ENCODE results near the gene PRIM2.
"Not testable (repeated sequence)": the region's sequence is repeated elsewhere in the genome, so short reads cannot be mapped to it uniquely, and the experiment has no call there.

The PRIM2 gene

DNA sequence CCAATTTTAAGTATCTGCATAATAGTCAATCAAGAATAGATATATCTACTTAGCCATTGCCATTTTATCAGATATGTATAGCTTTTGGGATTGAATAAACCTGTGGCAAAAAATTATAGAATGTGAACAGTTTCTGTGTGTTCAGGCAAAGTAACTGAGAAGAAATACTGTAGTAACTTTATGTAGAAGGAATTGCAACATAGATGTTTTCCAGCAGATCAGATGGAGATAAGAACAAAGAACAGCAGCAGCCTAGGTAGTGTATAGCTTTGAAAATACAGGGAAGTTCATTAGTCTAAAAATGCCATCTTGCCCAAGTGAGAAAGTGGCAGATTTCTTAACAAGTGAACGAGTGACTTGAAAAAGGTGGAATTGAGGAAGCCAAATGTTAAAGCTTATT is 197.7 kb downstream of the PRIM2 start:
- not testable (repeated sequence) for H3K4me3 Mint-ChIP-seq; H3K27ac Mint-ChIP-seq; H3K27me3 Mint-ChIP-seq; H3K36me3 Mint-ChIP-seq (ENCODE audit: low read depth); DNase-seq; H3K4me1 Mint-ChIP-seq (ENCODE audit: low read depth); H3K9me3 Mint-ChIP-seq

- not testable (repeated sequence) for H3K4me3 Mint-ChIP-seq; H3K4me1 Mint-ChIP-seq (ENCODE audit: low read depth); H3K36me3 Mint-ChIP-seq (ENCODE audit: low read depth); H3K9me3 Mint-ChIP-seq; H3K27me3 Mint-ChIP-seq; DNase-seq; H3K27ac Mint-ChIP-seq
Measured at GRCh38 chr6:57515845-57516244, 198.4 kb downstream of the PRIM2 start.

DNA sequence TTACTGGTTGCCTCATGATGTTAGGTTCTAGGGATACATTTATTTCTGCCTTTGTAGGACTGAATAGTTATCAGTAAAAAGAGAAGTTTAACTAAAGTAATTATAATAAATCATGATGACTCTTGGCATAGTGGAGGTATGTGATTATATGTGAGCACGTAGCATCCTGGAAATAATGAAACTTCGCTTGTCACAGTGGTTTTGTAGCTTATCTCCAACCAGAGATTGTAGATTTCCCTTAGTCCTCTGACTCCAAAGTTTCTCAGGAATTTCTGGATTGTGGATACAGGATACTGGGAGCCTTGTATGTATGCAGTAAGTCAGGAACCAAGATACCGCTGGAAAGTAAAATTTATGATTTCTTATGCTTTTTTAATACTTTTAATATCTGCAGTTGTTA is 199.3 kb downstream of the PRIM2 start:
- H3K4me1 Mint-ChIP-seq (ENCODE audit: low read depth); H3K9me3 Mint-ChIP-seq: not testable (repeated sequence)

GRCh38 chr6:57519198-57519597 is 201.8 kb downstream of the PRIM2 start:
- not testable (repeated sequence) for H3K9me3 Mint-ChIP-seq; H3K4me3 Mint-ChIP-seq; DNase-seq; H3K27me3 Mint-ChIP-seq; H3K4me1 Mint-ChIP-seq (ENCODE audit: low read depth); H3K36me3 Mint-ChIP-seq (ENCODE audit: low read depth); H3K27ac Mint-ChIP-seq

More for the DNA sequence above, 199.3 kb downstream of the PRIM2 start:
- H3K27me3 Mint-ChIP-seq; H3K27ac Mint-ChIP-seq; DNase-seq; H3K4me3 Mint-ChIP-seq; H3K36me3 Mint-ChIP-seq (ENCODE audit: low read depth): not testable (repeated sequence)

DNA sequence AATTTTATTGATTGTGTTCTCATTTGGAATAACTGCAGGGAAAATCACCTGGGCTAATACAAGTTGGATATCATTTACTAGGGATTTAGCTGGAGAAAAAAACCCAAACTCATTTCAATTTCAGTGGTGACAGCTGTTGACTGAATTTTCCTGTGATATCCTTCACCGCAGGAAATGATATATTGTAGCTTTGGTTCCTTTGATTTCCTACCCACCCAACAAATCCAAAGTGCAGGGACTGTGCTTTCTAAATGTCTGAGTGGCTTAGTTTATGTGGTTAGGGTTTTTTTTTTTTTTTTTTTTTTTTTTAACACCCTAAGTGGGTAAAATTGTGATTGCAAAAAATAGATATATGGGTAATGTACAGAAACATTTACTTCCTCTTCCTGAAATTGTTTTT is 203.7 kb downstream of the PRIM2 start:
- DNase-seq; H3K36me3 Mint-ChIP-seq (ENCODE audit: low read depth); H3K27ac Mint-ChIP-seq; H3K9me3 Mint-ChIP-seq; H3K4me3 Mint-ChIP-seq; H3K27me3 Mint-ChIP-seq; H3K4me1 Mint-ChIP-seq (ENCODE audit: low read depth): not testable (repeated sequence)

DNA sequence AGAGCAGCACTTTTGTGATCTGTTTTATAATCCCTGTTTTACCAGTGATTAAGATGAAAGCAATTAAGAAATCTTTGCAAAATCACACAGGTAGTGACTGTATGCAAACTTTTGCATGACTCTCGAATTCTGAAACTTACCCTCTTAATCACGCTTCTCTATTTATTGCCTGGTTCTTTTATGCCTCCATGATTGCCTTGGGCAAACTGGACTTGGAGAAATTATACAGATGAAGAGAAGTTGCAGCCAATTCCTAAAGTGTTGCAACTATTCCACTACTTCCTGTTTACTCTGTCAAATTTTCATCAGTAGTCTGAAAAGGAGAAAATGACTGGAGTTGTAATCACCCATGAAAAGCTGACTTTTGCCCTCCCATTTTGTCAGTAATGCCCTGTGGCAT is 205.8 kb downstream of the PRIM2 start:
- not testable (repeated sequence) for H3K36me3 Mint-ChIP-seq (ENCODE audit: low read depth); H3K9me3 Mint-ChIP-seq; H3K27me3 Mint-ChIP-seq; H3K27ac Mint-ChIP-seq; DNase-seq; H3K4me3 Mint-ChIP-seq; H3K4me1 Mint-ChIP-seq (ENCODE audit: low read depth)

DNA sequence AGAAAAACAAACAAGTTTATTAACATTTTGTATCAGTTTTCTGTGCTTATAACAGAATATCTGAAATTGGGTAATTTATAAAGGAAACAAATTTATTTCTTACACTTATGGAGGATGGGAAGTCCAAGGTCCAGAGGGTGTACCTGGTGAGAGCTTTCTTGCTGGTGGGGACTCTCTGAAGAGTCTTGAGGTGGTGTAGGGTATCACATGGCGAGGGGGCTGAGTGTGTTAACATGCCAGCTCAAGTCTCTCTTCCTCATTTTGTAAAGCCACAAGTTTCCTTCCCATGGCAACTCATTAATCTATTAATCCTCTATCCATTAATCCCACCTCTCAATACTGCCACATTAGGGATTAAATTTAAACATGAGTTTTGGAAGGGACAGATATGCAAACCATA is 212.3 kb downstream of the PRIM2 start:
- H3K27ac Mint-ChIP-seq, result not testable (repeated sequence)

DNA sequence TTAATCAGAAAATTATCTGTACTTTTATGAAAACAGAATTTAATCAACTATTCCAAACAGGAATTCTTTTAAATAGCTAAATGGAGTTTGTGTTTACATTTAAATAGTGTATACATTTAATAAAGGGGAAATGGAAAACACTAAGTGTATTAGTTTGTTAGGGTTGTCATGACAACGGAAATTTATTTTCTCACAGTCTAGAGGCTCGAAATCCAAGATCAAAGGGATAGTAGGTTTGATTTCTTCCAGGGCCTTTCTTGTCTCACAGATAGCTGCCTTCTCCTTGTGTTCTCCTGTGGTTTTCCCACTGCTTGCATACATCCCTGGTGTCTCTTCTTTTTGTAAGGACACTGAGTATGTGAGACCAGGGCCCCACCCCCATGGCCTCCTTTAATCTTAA is 215.2 kb downstream of the PRIM2 start:
- not testable (repeated sequence) for H3K27me3 Mint-ChIP-seq; DNase-seq; H3K27ac Mint-ChIP-seq; H3K9me3 Mint-ChIP-seq; H3K4me1 Mint-ChIP-seq (ENCODE audit: low read depth); H3K4me3 Mint-ChIP-seq
- H3K36me3 Mint-ChIP-seq (ENCODE audit: low read depth), result peaks cover 23% of the 10 kb centered on the region

More for the DNA sequence above, 212.3 kb downstream of the PRIM2 start:
- not testable (repeated sequence) for H3K4me3 Mint-ChIP-seq; DNase-seq; H3K9me3 Mint-ChIP-seq; H3K4me1 Mint-ChIP-seq (ENCODE audit: low read depth); H3K27me3 Mint-ChIP-seq
- peaks cover 20% of the 10 kb centered on the region for H3K36me3 Mint-ChIP-seq (ENCODE audit: low read depth)

DNA sequence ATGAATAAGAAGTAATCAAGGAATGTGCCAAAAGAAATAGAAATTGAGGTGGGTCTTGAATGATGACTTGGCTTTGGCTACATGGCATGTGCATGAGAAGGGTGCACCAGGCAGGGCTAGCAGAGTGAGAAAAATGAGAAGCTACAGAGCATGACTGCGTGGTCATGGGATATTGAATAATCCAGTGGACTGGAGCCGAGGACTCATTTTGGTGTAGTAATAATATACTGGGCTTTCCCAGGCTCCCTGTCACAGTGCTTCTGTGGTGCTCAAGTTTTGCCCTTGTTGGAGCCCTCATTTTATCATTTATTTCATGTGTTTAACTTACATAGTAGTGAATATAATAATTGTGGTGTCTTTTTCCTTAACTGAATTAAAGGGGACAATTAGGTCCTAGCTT is 217.7 kb downstream of the PRIM2 start:
- not testable (repeated sequence) for DNase-seq; H3K27ac Mint-ChIP-seq; H3K9me3 Mint-ChIP-seq; H3K4me3 Mint-ChIP-seq; H3K27me3 Mint-ChIP-seq; H3K4me1 Mint-ChIP-seq (ENCODE audit: low read depth)
- peaks cover 29% of the 10 kb centered on the region for H3K36me3 Mint-ChIP-seq (ENCODE audit: low read depth)

GRCh38 chr6:57535994-57536393 is 218.6 kb downstream of the PRIM2 start:
- H3K36me3 Mint-ChIP-seq (ENCODE audit: low read depth), result peaks cover 33% of the 10 kb centered on the region
- DNase-seq; H3K27me3 Mint-ChIP-seq; H3K27ac Mint-ChIP-seq; H3K9me3 Mint-ChIP-seq; H3K4me3 Mint-ChIP-seq; H3K4me1 Mint-ChIP-seq (ENCODE audit: low read depth): not testable (repeated sequence)

DNA sequence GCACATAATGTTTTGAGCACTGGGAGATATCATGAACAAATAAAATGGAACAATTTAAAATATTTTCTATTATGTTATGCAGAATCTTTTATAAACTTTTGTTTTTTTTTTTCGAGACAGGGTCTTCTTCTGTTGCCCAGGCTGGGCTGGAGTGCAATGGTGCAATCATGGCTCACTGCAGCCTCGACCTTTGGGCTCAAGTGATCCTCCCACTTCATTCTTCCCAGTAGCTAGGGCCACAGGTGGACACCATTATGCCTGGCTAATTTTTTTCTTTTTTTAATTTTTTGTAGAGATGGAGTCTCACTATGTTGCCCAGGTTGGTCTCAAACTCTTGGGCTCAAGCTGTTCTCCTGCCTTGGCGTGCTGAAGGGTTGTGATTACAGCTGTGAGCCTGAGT is 220.5 kb downstream of the PRIM2 start:
- H3K36me3 Mint-ChIP-seq (ENCODE audit: low read depth), result peaks cover 31% of the 10 kb centered on the region
- not testable (repeated sequence) for H3K4me3 Mint-ChIP-seq; H3K27me3 Mint-ChIP-seq; H3K9me3 Mint-ChIP-seq; H3K4me1 Mint-ChIP-seq (ENCODE audit: low read depth); H3K27ac Mint-ChIP-seq; DNase-seq

DNA sequence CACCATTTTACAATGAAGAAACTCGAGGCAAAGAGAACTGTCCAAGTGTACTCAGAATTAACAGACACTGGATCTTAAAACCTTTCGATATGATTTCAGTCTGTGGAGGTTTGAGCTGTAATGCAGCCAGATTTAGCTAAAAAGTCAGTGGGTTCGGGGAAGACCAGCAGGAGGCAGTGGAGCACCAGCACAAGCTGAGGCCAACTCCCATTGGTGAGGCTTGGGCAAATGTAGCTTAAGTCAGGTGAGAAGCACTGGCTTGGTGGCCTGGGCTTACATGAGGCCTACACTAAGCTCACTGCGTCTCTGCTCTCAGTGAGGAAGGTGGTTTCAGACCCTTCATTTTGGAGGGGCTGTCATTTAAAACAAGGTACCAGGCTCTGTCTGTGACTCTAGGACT is 234.5 kb downstream of the PRIM2 start:
- H3K9me3 Mint-ChIP-seq; H3K4me3 Mint-ChIP-seq; H3K36me3 Mint-ChIP-seq (ENCODE audit: low read depth); H3K27ac Mint-ChIP-seq; H3K4me1 Mint-ChIP-seq (ENCODE audit: low read depth); H3K27me3 Mint-ChIP-seq; DNase-seq: not testable (repeated sequence)

DNA sequence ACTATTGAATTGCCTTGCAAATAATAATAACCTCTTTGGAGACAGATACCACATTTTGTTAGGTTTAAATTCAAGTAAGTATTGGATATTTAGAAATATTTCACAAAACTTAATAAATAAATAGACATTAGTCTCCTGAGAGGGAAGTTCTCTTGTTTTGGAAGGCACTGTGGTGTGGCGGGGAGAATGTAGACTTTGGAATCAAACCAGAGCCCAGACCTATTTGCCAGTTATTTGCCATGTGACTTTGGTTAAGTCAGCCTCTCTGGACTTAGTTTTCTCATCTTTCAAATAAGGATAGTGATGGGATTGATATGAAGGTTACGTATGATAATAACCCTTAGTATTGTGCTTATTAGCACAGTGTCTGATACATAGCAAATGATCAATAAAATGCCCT is 240.4 kb downstream of the PRIM2 start:
- H3K9me3 Mint-ChIP-seq; H3K4me3 Mint-ChIP-seq; H3K27me3 Mint-ChIP-seq; DNase-seq; H3K36me3 Mint-ChIP-seq (ENCODE audit: low read depth); H3K4me1 Mint-ChIP-seq (ENCODE audit: low read depth); H3K27ac Mint-ChIP-seq: not testable (repeated sequence)

- DNase-seq; H3K4me1 Mint-ChIP-seq (ENCODE audit: low read depth); H3K9me3 Mint-ChIP-seq; H3K27me3 Mint-ChIP-seq; H3K36me3 Mint-ChIP-seq (ENCODE audit: low read depth); H3K4me3 Mint-ChIP-seq; H3K27ac Mint-ChIP-seq: not testable (repeated sequence)
Measured at GRCh38 chr6:57559170-57559569, 241.7 kb downstream of the PRIM2 start.

DNA sequence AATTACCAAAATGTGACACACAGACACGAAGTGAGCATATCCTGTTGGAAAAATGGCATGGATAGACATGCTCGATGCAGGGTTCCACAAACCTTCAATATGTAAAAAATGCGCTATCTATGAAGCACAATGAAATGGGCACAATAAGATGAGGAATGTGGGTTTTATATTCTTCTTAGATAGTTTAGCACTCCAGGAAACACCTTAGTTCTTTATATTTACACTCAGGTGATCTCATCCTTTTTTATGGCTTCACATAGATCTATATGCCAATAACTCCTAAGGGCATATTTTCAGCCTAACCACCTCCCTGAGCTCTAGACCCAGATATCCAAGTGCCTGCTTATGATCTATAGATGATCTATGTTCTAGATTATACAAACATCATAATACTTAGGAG is 244.8 kb downstream of the PRIM2 start:
- not testable (repeated sequence) for H3K4me3 Mint-ChIP-seq; H3K36me3 Mint-ChIP-seq (ENCODE audit: low read depth); H3K9me3 Mint-ChIP-seq; H3K4me1 Mint-ChIP-seq (ENCODE audit: low read depth); H3K27me3 Mint-ChIP-seq; DNase-seq; H3K27ac Mint-ChIP-seq

- H3K27me3 Mint-ChIP-seq; H3K9me3 Mint-ChIP-seq; H3K27ac Mint-ChIP-seq; H3K4me1 Mint-ChIP-seq (ENCODE audit: low read depth); H3K4me3 Mint-ChIP-seq; H3K36me3 Mint-ChIP-seq (ENCODE audit: low read depth); DNase-seq: not testable (repeated sequence)
Measured at GRCh38 chr6:57572119-57572518, 254.7 kb downstream of the PRIM2 start.

Data from activated T-cell treated with anti-CD3 and anti-CD28 coated beads, Interleukin-2, amount 50 U/mL, for 24 hours (primary cell).